K562 (cell line): ENCODE results near the gene TEX22. TPM values are rescaled to one million over a fixed set of nuclear protein-coding genes. Genes with fewer than 3 reads are reported as not detected.

Experiments used
- ATAC-seq: fragments of 200-7000 bp; cut with Tn5 transposase; 3 replicates; pipeline ENCODE4 v1.9.1; 2020; ENCODE audit warnings: moderate library complexity
- BruUV-seq: library from RNA; stranded (reverse); fragments of 400-500 nt; replicated peaks from 2 replicates; lab custom pipeline; 2021; lab: Mats Ljungman, UMichigan
- CTCF ChIA-PET: fragments of 300-600 bp; formaldehyde crosslinking; extraction: SDS; loops from one replicate; lab custom pipeline; 2021; ENCODE audit warnings: low intra/inter-chr PET ratio; lab: Yijun Ruan, JAX
- POLR2A ChIA-PET: fragments of 300-600, 350-650 bp; sonication (Branson Sonifier 250); formaldehyde crosslinking; extraction: SDS; loops from one replicate; lab custom pipeline; 2021; ENCODE audit warnings: antibody characterized with exemption, inconsistent platforms; lab: Yijun Ruan, JAX
- DNase-seq, 4 experiments: peaks; one replicate each; pipeline versions ENCODE4 v3.0.0 to v3.0.0-alpha.2; 2011 to 2018; ENCODE audit warnings: low spot score in 3 of 4, mixed read lengths in 3 of 4; ENCODE audit errors: extremely low read depth in 1 of 4
- FAIRE-seq: peaks from 2 replicates; lab custom pipeline; 2011; peaks lifted over from hg19 to GRCh38; lab: Jason Lieb, UNC
- H2AFZ ChIP-seq: 2 replicates; pipeline ENCODE4 v1.6.0; 2011; ENCODE audit warnings: low read depth, low read length, control low read depth, inconsistent platforms
- H3K27ac ChIP-seq: fragments of 200-600 bp; 3 replicates; pipeline ENCODE4 v1.8.0; 2011; ENCODE audit warnings: low read depth, mild to moderate bottlenecking, control low read depth, inconsistent platforms, low read length, moderate library complexity, mixed read lengths; ENCODE audit errors: extremely low read depth
- H3K27me3 ChIP-seq, 2 experiments: fragments of 300-600 bp in 1 of 2; 2 replicates in 1 of 2; 3 replicates in 1 of 2; pipeline versions ENCODE4 v1.6.0 to v1.8.0; 2011; ENCODE audit warnings: inconsistent platforms in 2 of 2, low read length in 2 of 2, mild to moderate bottlenecking in 1 of 2, mixed read lengths in 1 of 2, moderate library complexity in 1 of 2; ENCODE audit not compliant: control insufficient read depth in 2 of 2, insufficient read depth in 2 of 2
- H3K36me3 ChIP-seq: fragments of 300-600 bp; 3 replicates; pipeline ENCODE4 v1.8.0; 2011; ENCODE audit warnings: mild to moderate bottlenecking, low read length, inconsistent platforms; ENCODE audit not compliant: control insufficient read depth, insufficient read depth
- H3K4me1 ChIP-seq, 2 experiments: fragments of 200-600 bp in 1 of 2; replicated peaks in 1 of 2; 2 replicates in 1 of 2; 3 replicates in 1 of 2; pipeline versions ENCODE4 v1.5.1 to v1.8.0; 2011; ENCODE audit warnings: inconsistent platforms in 2 of 2, low read length in 2 of 2, mild to moderate bottlenecking in 1 of 2, mixed read lengths in 1 of 2, moderate library complexity in 1 of 2; ENCODE audit not compliant: control insufficient read depth in 2 of 2, insufficient read depth in 2 of 2
- H3K4me2 ChIP-seq: 2 replicates; pipeline ENCODE4 v1.6.1; 2011; ENCODE audit warnings: low read length, control low read depth, inconsistent platforms, mixed read lengths; ENCODE audit not compliant: insufficient read depth
- H3K4me3 ChIP-seq: fragments of 200-600 bp; sonication (generic), shearing (Covaris generic); 2 replicates; pipeline ENCODE4 v1.5.1; 2016; ENCODE audit warnings: control low read depth, inconsistent platforms
- H3K79me2 ChIP-seq: fragments of 200-600 bp; 3 replicates; pipeline ENCODE4 v1.8.0; 2011; ENCODE audit warnings: low read length, inconsistent platforms; ENCODE audit not compliant: control insufficient read depth, insufficient read depth
- H3K9ac ChIP-seq, 2 experiments: 2 replicates each; pipeline versions ENCODE4 v1.6.0 to v1.6.1; 2011; ENCODE audit warnings: low read depth in 2 of 2, low read length in 2 of 2, control low read depth in 1 of 2, inconsistent platforms in 1 of 2, mild to moderate bottlenecking in 1 of 2, mixed read lengths in 1 of 2; ENCODE audit not compliant: insufficient read depth in 1 of 2
- H3K9me1 ChIP-seq: one replicate; pipeline ENCODE4 v1.6.0; 2011; ENCODE audit warnings: inconsistent platforms, mild to moderate bottlenecking, low read length, moderate library complexity; ENCODE audit not compliant: control insufficient read depth, insufficient read depth
- H3K9me3 ChIP-seq: replicated peaks from 2 replicates; pipeline ENCODE4 v1.5.1; 2011; ENCODE audit warnings: low read depth, low read length, inconsistent platforms; ENCODE audit not compliant: control insufficient read depth, insufficient read depth
- H4K20me1 ChIP-seq: replicated peaks from 2 replicates; pipeline ENCODE4 v1.6.1; 2011; ENCODE audit warnings: low read length, inconsistent platforms, mixed read lengths; ENCODE audit not compliant: control insufficient read depth, insufficient read depth
- ADNP ChIP-seq: fragments of 200-800 bp; sonication (Bioruptor generic); IDR thresholded peaks from 2 replicates; pipeline ENCODE4 v1.6.1; 2016; ENCODE audit warnings: missing genetic modification characterization, missing compliant biosample characterization
- BCL6 ChIP-seq: fragments of 250-450 bp; sonication (Bioruptor Pico); IDR thresholded peaks from 2 replicates; pipeline ENCODE4 v1.4.0; 2020
- BCOR ChIP-seq: fragments of 450-650 bp; IDR thresholded peaks from 2 replicates; pipeline ENCODE4 v1.6.1; 2016
- EP400 ChIP-seq: fragments of 450-650 bp; IDR thresholded peaks from 2 replicates; pipeline ENCODE4 v1.6.1; 2017; ENCODE audit warnings: antibody characterized with exemption, mild to moderate bottlenecking, moderate library complexity
- HDAC2 ChIP-seq: fragments of 450-650 bp; IDR thresholded peaks from 2 replicates; pipeline ENCODE4 v1.6.1; 2016; ENCODE audit warnings: mild to moderate bottlenecking
- HNRNPH1 ChIP-seq: fragments of 200-400 bp; formaldehyde crosslinking; optimal IDR thresholded peaks from 2 replicates; pipeline ENCODE3; 2017; ENCODE audit warnings: low read depth, mild to moderate bottlenecking, low read length, moderate library complexity
- MED1 ChIP-seq: sonication (generic); formaldehyde crosslinking; IDR thresholded peaks from 2 replicates; pipeline ENCODE4 v1.8.1; 2023; ENCODE audit warnings: missing genetic modification reagents, borderline replicate concordance
- MTA2 ChIP-seq: fragments of 450-650 bp; IDR thresholded peaks from 2 replicates; pipeline ENCODE4 v1.6.1; 2016; ENCODE audit warnings: low read depth
- PHTF2 ChIP-seq: fragments of 250-450 bp; sonication (Bioruptor Pico); IDR thresholded peaks from 2 replicates; pipeline ENCODE4 v1.5.0; 2021; ENCODE audit warnings: mild to moderate bottlenecking
- SRF ChIP-seq, 2 experiments: fragments of 250-450, 450-650 bp in 1 of 2; sonication (Bioruptor Pico) in 1 of 2; sonication (generic) in 1 of 2; formaldehyde crosslinking; IDR thresholded peaks; 2 replicates each; pipeline versions ENCODE4 v1.5.0 to v1.5.1; 2020 to 2022; ENCODE audit warnings: mild to moderate bottlenecking in 1 of 2, missing genetic modification reagents in 1 of 2
- TCF7L2 ChIP-seq: fragments of 150-350 bp; IDR thresholded peaks from 2 replicates; pipeline ENCODE4 v1.6.1; 2016; ENCODE audit warnings: low read depth, mild to moderate bottlenecking, low read length, moderate library complexity
- ZNF644 ChIP-seq: fragments of 200-800 bp; sonication (Bioruptor generic); IDR thresholded peaks from 2 replicates; pipeline ENCODE4 v1.6.1; 2016; ENCODE audit warnings: low read depth, missing genetic modification characterization, missing compliant biosample characterization
- ZNF75A ChIP-seq: fragments of 450-650 bp; formaldehyde crosslinking; IDR thresholded peaks from 2 replicates; pipeline ENCODE4 v1.4.0; 2020; ENCODE audit warnings: mild to moderate bottlenecking
- ZNF76 ChIP-seq: fragments of 250-450 bp; sonication (Bioruptor Pico); IDR thresholded peaks from 2 replicates; pipeline ENCODE4 v1.4.0; 2020; ENCODE audit warnings: mild to moderate bottlenecking, moderate library complexity, borderline replicate concordance
- WGBS: fragments of 100-300 bp; shearing (Covaris generic); methylation state at CpG from one replicate; pipeline ENCODE4 v1.1.6; 2016; ENCODE audit warnings: low coverage, mixed read lengths; ENCODE audit not compliant: insufficient coverage; ENCODE audit errors: missing lambda C conversion rate; 5-methylcytosine and 5-hydroxymethylcytosine counted together
- in situ Hi-C: fragments of 300-500 bp; cut with MboI; formaldehyde crosslinking; loops from 4 replicates; pipeline ENCODE4 v1.15.0; 2018; ENCODE audit warnings: inconsistent platforms, mixed read lengths
- intact Hi-C: fragments of 100-400 bp; cut with micrococcal nuclease; formaldehyde crosslinking; loops from 2 replicates; pipeline ENCODE4 v1.14.2; 2022
- polyA plus RNA-seq, 8 experiments: library from polyadenylated mRNA; depleted of rRNA in 4 of 8; stranded (reverse) in 5 of 8; unstranded in 3 of 8; fragments of >200 nt; fragmentation: Nextera tagmentation in 2 of 8; fragmentation: Illumina TruSeq in 1 of 8; extraction: Ambion mirVana in 2 of 8; extraction: Trizol in 1 of 8; gene quantifications; 2 replicates each; pipeline versions ENCODE4 v1.2.1 to v1.2.3, GENCODE V29; 2011 to 2014; ENCODE audit warnings: inconsistent platforms in 1 of 8, missing spikeins in 1 of 8
- total RNA-seq, 7 experiments: library from RNA; depleted of rRNA in 6 of 7; stranded (reverse); fragments of >200 nt in 6 of 7; fragmentation: Illumina TruSeq in 2 of 7; extraction: Trizol in 2 of 7; gene quantifications; 2 replicates each; pipeline versions ENCODE4 v1.2.1 to v1.2.3, GENCODE V29; 2011 to 2021; ENCODE audit warnings: low replicate concordance in 1 of 7
- TF ChIP-seq, protein P1 (sequence below): sonication (generic); formaldehyde crosslinking; IDR thresholded peaks from 2 replicates; pipeline ENCODE4 v1.4.0; 2020; ENCODE audit warnings: mild to moderate bottlenecking, missing genetic modification reagents
- TF ChIP-seq, protein P2 (sequence below): fragments of 250-450 bp; sonication (Bioruptor Pico); IDR thresholded peaks from 2 replicates; pipeline ENCODE4 v1.9.0; 2021; ENCODE audit warnings: mild to moderate bottlenecking, inconsistent platforms
- TF ChIP-seq, protein P3 (sequence below): fragments of 450-650 bp; formaldehyde crosslinking; IDR thresholded peaks from 2 replicates; pipeline ENCODE4 v1.4.0; 2022; ENCODE audit warnings: missing genetic modification characterization
- TF ChIP-seq, protein P4 (sequence below): fragments of 450-650 bp; IDR thresholded peaks from 2 replicates; pipeline ENCODE4 v1.6.1; 2016; ENCODE audit warnings: low read depth, mild to moderate bottlenecking, moderate library complexity

TEX22 gene
- total and polyA plus RNA-seq, 9 of the 15 experiments (the other 6 are each of a cell fraction or from before 2014, with no cell fraction given): 0.04 to 1.7 (median 0.23) TPM; not detected in 2

DNA sequence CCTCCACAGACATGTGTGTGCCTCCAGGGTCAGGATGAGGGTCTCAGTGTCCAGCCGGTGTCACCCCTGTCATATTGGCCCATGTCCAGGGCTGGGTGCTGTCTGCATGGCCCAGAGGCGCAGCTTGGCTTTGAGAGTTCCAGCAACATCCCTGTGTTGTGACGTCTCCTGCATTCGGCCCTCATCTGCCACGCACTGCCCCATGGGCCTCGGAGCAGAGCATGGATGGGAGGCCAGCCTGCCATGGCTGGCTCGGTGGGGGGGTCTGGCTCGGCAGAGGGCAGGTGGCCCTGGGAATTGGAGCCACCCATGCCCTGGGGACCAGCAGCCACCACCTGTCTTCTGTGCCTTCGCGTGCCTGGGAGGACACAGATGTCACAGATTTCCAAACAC lies 10.8 kb upstream of the TEX22 start:
- intact Hi-C loops (no loop called here), in situ Hi-C loops (no loop called here)
- H2AFZ ChIP-seq: no peak overlapping the region
- H3K4me1 ChIP-seq: peaks cover 0 to 44% of the 10 kb centered on the region in 2 experiments; a peak in 2 of 5 replicates
- no peak overlapping the region for H3K4me2 ChIP-seq
- FAIRE-seq: no peak
- POLR2A ChIA-PET: no interaction called here
- H3K9me3 ChIP-seq: no peaks in the 10 kb centered on the region
- H3K27ac ChIP-seq: no peak overlapping the region
- BruUV-seq: no TSS peak
- no peak for DNase-seq
- H3K4me3 ChIP-seq: no peak overlapping the region
- no peaks in the 10 kb centered on the region for H3K36me3 ChIP-seq
- H3K9ac ChIP-seq: no peak overlapping the region
- CTCF ChIA-PET: no interaction called here
- H3K9me1 ChIP-seq: no peaks in the 10 kb centered on the region
- 35% methylated on average over 4 of the region's 10 CpGs for WGBS
- no peaks in the 10 kb centered on the region for H3K27me3 ChIP-seq
- no peaks in the 10 kb centered on the region for H3K79me2 ChIP-seq
- ATAC-seq: no peak
- H4K20me1 ChIP-seq: no peaks in the 10 kb centered on the region; the same call in 1 of the 2 replicates
- TF ChIP-seq, protein P1, sequence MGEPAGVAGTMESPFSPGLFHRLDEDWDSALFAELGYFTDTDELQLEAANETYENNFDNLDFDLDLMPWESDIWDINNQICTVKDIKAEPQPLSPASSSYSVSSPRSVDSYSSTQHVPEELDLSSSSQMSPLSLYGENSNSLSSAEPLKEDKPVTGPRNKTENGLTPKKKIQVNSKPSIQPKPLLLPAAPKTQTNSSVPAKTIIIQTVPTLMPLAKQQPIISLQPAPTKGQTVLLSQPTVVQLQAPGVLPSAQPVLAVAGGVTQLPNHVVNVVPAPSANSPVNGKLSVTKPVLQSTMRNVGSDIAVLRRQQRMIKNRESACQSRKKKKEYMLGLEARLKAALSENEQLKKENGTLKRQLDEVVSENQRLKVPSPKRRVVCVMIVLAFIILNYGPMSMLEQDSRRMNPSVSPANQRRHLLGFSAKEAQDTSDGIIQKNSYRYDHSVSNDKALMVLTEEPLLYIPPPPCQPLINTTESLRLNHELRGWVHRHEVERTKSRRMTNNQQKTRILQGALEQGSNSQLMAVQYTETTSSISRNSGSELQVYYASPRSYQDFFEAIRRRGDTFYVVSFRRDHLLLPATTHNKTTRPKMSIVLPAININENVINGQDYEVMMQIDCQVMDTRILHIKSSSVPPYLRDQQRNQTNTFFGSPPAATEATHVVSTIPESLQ (CRISPR knock-in tag): no peak
- TF ChIP-seq ZNF75A (CRISPR knock-in tag): no peak
- no peak for TF ChIP-seq ZNF76 (CRISPR knock-in tag)
- TF ChIP-seq MED1 (CRISPR knock-in tag): no peak
- TF ChIP-seq HDAC2: no peak
- TF ChIP-seq SRF (CRISPR knock-in tag; IDR thresholded peaks at IDR 0.05): no peak
- no peak for TF ChIP-seq MTA2
- TF ChIP-seq EP400: no peak
- no peak for TF ChIP-seq PHTF2 (CRISPR knock-in tag)
- TF ChIP-seq ADNP (tag): no peak
- TF ChIP-seq BCL6 (CRISPR knock-in tag): no peak
- no peak for TF ChIP-seq TCF7L2
- no peak for TF ChIP-seq ZNF644 (tag)
- no peak for TF ChIP-seq BCOR
- TF ChIP-seq, protein P2, sequence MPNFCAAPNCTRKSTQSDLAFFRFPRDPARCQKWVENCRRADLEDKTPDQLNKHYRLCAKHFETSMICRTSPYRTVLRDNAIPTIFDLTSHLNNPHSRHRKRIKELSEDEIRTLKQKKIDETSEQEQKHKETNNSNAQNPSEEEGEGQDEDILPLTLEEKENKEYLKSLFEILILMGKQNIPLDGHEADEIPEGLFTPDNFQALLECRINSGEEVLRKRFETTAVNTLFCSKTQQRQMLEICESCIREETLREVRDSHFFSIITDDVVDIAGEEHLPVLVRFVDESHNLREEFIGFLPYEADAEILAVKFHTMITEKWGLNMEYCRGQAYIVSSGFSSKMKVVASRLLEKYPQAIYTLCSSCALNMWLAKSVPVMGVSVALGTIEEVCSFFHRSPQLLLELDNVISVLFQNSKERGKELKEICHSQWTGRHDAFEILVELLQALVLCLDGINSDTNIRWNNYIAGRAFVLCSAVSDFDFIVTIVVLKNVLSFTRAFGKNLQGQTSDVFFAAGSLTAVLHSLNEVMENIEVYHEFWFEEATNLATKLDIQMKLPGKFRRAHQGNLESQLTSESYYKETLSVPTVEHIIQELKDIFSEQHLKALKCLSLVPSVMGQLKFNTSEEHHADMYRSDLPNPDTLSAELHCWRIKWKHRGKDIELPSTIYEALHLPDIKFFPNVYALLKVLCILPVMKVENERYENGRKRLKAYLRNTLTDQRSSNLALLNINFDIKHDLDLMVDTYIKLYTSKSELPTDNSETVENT (CRISPR knock-in tag): no peak
- TF ChIP-seq HNRNPH1: no peak
- TF ChIP-seq, protein P3, sequence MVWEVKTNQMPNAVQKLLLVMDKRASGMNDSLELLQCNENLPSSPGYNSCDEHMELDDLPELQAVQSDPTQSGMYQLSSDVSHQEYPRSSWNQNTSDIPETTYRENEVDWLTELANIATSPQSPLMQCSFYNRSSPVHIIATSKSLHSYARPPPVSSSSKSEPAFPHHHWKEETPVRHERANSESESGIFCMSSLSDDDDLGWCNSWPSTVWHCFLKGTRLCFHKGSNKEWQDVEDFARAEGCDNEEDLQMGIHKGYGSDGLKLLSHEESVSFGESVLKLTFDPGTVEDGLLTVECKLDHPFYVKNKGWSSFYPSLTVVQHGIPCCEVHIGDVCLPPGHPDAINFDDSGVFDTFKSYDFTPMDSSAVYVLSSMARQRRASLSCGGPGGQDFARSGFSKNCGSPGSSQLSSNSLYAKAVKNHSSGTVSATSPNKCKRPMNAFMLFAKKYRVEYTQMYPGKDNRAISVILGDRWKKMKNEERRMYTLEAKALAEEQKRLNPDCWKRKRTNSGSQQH: no peak
- TF ChIP-seq, protein P4, sequence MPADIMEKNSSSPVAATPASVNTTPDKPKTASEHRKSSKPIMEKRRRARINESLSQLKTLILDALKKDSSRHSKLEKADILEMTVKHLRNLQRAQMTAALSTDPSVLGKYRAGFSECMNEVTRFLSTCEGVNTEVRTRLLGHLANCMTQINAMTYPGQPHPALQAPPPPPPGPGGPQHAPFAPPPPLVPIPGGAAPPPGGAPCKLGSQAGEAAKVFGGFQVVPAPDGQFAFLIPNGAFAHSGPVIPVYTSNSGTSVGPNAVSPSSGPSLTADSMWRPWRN: no peak
